B cell (primary cell): ENCODE data around the gene GRB14. TPM values are rescaled to one million over a fixed set of nuclear protein-coding genes. Genes with fewer than 3 reads are reported as not detected.

Experiments
- ATAC-seq: fragments of 200-7000 bp; cut with Tn5 transposase; one replicate; pipeline ENCODE4 v1.10.0; 2021; ENCODE audit warnings: low read depth, mild to moderate bottlenecking, moderate number of reproducible peaks, moderate library complexity
- CTCF ChIA-PET: fragments of 350-600 bp; sonication (Branson Sonifier 250); formaldehyde crosslinking; loops from one replicate; lab custom pipeline; 2021; ENCODE audit warnings: antibody characterized with exemption, inconsistent platforms; lab: Charles Lee
- POLR2A ChIA-PET: fragments of 350-600 bp; sonication (Branson Sonifier 250); formaldehyde crosslinking; loops from one replicate; lab custom pipeline; 2021; ENCODE audit warnings: antibody characterized with exemption; lab: Charles Lee
- DNase-seq: peaks from one replicate; pipeline ENCODE4 v3.0.0; 2013
- H2AFZ ChIP-seq: 2 replicates; pipeline ENCODE4 v1.6.1; 2012; ENCODE audit warnings: mild to moderate bottlenecking, low read depth, low read length; ENCODE audit not compliant: insufficient read depth, poor library complexity, severe bottlenecking
- H3K27ac ChIP-seq, 2 donors: 1 replicate in 1 of 2; 2 replicates in 1 of 2; pipeline ENCODE4 v1.5.1; 2012 to 2013; ENCODE audit warnings: low read length in 2 of 2, mild to moderate bottlenecking in 2 of 2, moderate library complexity in 1 of 2
- H3K27me3 ChIP-seq, 4 experiments: fragments of 200-600 bp in 1 of 4; sonication (generic) in 1 of 4; replicated peaks in 1 of 4; 1 replicate in 2 of 4; 2 replicates in 2 of 4; pipeline versions ENCODE4 v1.6.1 to v1.7.0; 2013 to 2016; ENCODE audit warnings: low read length in 3 of 4, mild to moderate bottlenecking in 2 of 4, mixed read lengths in 1 of 4, moderate library complexity in 1 of 4; ENCODE audit not compliant: insufficient read depth in 4 of 4, control insufficient read depth in 3 of 4; ENCODE audit errors: control extremely low read depth in 1 of 4
- H3K36me3 ChIP-seq, 2 experiments: replicated peaks in 1 of 2; 1 replicate in 1 of 2; 2 replicates in 1 of 2; pipeline versions ENCODE4 v1.6.1 to v1.7.1; 2013; ENCODE audit warnings: low read length in 1 of 2; ENCODE audit not compliant: insufficient read depth in 2 of 2, control insufficient read depth in 1 of 2; ENCODE audit errors: control extremely low read depth in 1 of 2, extremely low read depth in 1 of 2
- H3K4me1 ChIP-seq, 2 donors: fragments of 200-600 bp in 1 of 2; sonication (generic) in 1 of 2; 1 replicate in 1 of 2; 2 replicates in 1 of 2; pipeline versions ENCODE4 v1.5.1 to v1.6.1; 2013 to 2017; ENCODE audit warnings: low read length in 2 of 2; ENCODE audit not compliant: control insufficient read depth in 2 of 2, insufficient read depth in 2 of 2
- H3K4me2 ChIP-seq: replicated peaks from 2 replicates; pipeline ENCODE3; 2012; ENCODE audit warnings: mild to moderate bottlenecking, low read depth, low read length; ENCODE audit not compliant: poor library complexity, severe bottlenecking
- H3K4me3 ChIP-seq, 5 experiments: fragments of 200-600 bp in 1 of 5; sonication (generic) in 1 of 5; 1 replicate in 3 of 5; 2 replicates in 2 of 5; pipeline versions ENCODE4 v1.5.1 to v1.7.0; 2011 to 2016; ENCODE audit warnings: low read length in 4 of 5, mild to moderate bottlenecking in 4 of 5, low read depth in 2 of 5, control low read depth in 1 of 5, moderate library complexity in 1 of 5; ENCODE audit not compliant: insufficient read depth in 1 of 5; ENCODE audit errors: control extremely low read depth in 1 of 5, extremely low read depth in 1 of 5
- H3K79me2 ChIP-seq: fragments of 200-600 bp; sonication (generic); one replicate; pipeline ENCODE4 v1.6.0; 2016; ENCODE audit warnings: low read length; ENCODE audit not compliant: control insufficient read depth, insufficient read depth
- H3K9ac ChIP-seq: fragments of 200-600 bp; sonication (generic); 2 replicates; pipeline ENCODE4 v1.6.1; 2017; ENCODE audit warnings: mild to moderate bottlenecking, low read length, moderate library complexity
- H3K9me3 ChIP-seq, 3 donors: one replicate each; pipeline versions ENCODE4 v1.6.1 to v1.7.1; 2013; ENCODE audit warnings: low read length in 2 of 3; ENCODE audit not compliant: control insufficient read depth in 2 of 3, insufficient read depth in 1 of 3; ENCODE audit errors: control extremely low read depth in 1 of 3
- H4K20me1 ChIP-seq: 2 replicates; pipeline ENCODE4 v1.6.0; 2012; ENCODE audit warnings: mild to moderate bottlenecking, low read length; ENCODE audit not compliant: insufficient read depth, control insufficient read depth, poor library complexity, severe bottlenecking
- H3K27ac Mint-ChIP-seq: one replicate; pipeline ENCODE4 v1.8.0; 2021; ENCODE audit warnings: mixed read lengths
- H3K27me3 Mint-ChIP-seq: one replicate; pipeline ENCODE4 v1.8.0; 2021; ENCODE audit warnings: mixed read lengths
- H3K4me1 Mint-ChIP-seq: one replicate; pipeline ENCODE4 v1.8.0; 2021; ENCODE audit warnings: mixed read lengths
- H3K4me3 Mint-ChIP-seq: one replicate; pipeline ENCODE4 v1.8.0; 2021; ENCODE audit warnings: mixed read lengths
- H3K9me3 Mint-ChIP-seq: one replicate; pipeline ENCODE4 v1.8.0; 2022; ENCODE audit warnings: mixed read lengths; ENCODE audit not compliant: insufficient read depth
- CTCF ChIP-seq: fragments of 200-600 bp; IDR thresholded peaks from one replicate; pipeline ENCODE4 v1.8.0; 2022; ENCODE audit warnings: antibody characterized with exemption, mild to moderate bottlenecking
- EZH2 ChIP-seq: IDR thresholded peaks from 2 replicates; pipeline ENCODE4 v1.6.1; 2012; ENCODE audit warnings: borderline replicate concordance, low read depth, mild to moderate bottlenecking, moderate library complexity, low read length; ENCODE audit not compliant: insufficient read depth, poor library complexity, severe bottlenecking
- WGBS: methylation state at CpG from one replicate; pipeline ENCODE4 v1.1.5; 2013; ENCODE audit warnings: missing lambda C conversion rate; ENCODE audit not compliant: insufficient coverage; 5-methylcytosine and 5-hydroxymethylcytosine counted together
- intact Hi-C: fragments of 100-400 bp; cut with micrococcal nuclease; formaldehyde crosslinking; loops from one replicate; pipeline ENCODE4 v1.10.0; 2022
- polyA plus RNA-seq: library from polyadenylated mRNA; depleted of rRNA; stranded (reverse); fragments of >200 nt; gene quantifications from 2 replicates; pipeline ENCODE4 v1.2.3, GENCODE V29; 2012
- total RNA-seq, 2 donors: library from RNA; stranded (reverse); fragments of 120-200 nt in 1 of 2; gene quantifications; 1 replicate in 1 of 2; 2 replicates in 1 of 2; pipeline versions ENCODE4 v1.2.3 to v1.2.4, GENCODE V29; 2013 to 2022

The GRB14 gene
- total and polyA plus RNA-seq, 2 donors (not counting 1 experiment from before 2014, with no cell fraction given): not detected

GRCh38 chr2:164625378-164625971 lies 4.2 kb upstream of the GRB14 start:
- POLR2A ChIA-PET: no interaction called here
- DNase-seq: no peak
- no peaks in the 10 kb centered on the region for H3K9me3 ChIP-seq
- no peak overlapping the region for H3K4me3 ChIP-seq
- no peak overlapping the region for H3K4me2 ChIP-seq
- Mint-ChIP-seq H3K27me3 (peaks cover 29% of the 10 kb centered on the region), H3K27ac (no peak overlapping the region), H3K4me3 (no peak overlapping the region), H3K4me1 (peaks cover 7% of the 10 kb centered on the region), H3K9me3 (no peaks in the 10 kb centered on the region)
- no peak overlapping the region for H2AFZ ChIP-seq
- no peaks in the 10 kb centered on the region for H4K20me1 ChIP-seq
- H3K27ac ChIP-seq: no peak overlapping the region
- H3K27me3 ChIP-seq: peaks cover 0 to 15% (median 7%) of the 10 kb centered on the region in 4 experiments
- no peak for ATAC-seq
- CTCF ChIA-PET: no interaction called here
- WGBS: no CpG with 5 or more reads among the region's 3 CpGs
- no peak overlapping the region for H3K9ac ChIP-seq
- TF ChIP-seq CTCF (no peak), EZH2 (no peak)
- H3K79me2 ChIP-seq: no peaks in the 10 kb centered on the region
- intact Hi-C loops: no loop called here
- no peaks in the 10 kb centered on the region for H3K36me3 ChIP-seq
- H3K4me1 ChIP-seq: peaks cover 4 to 6% of the 10 kb centered on the region in 2 donors

GRCh38 chr2:164624316-164624715 lies 3.0 kb upstream of the GRB14 start:
- CTCF ChIA-PET: no interaction called here
- H3K4me1 ChIP-seq: peaks cover 4 to 6% of the 10 kb centered on the region in 2 donors
- H3K27me3 Mint-ChIP-seq: peaks cover 37% of the 10 kb centered on the region
- POLR2A ChIA-PET: no interaction called here
- no peak overlapping the region for H3K27ac Mint-ChIP-seq
- 100% methylated on average over 2 of the region's 2 CpGs for WGBS
- H3K27me3 ChIP-seq: peaks cover 0 to 17% (median 14%) of the 10 kb centered on the region in 4 experiments
- H4K20me1 ChIP-seq: no peaks in the 10 kb centered on the region
- H3K9me3 Mint-ChIP-seq: no peaks in the 10 kb centered on the region
- TF ChIP-seq EZH2 (no peak), CTCF (no peak)
- no peak overlapping the region for H3K4me3 Mint-ChIP-seq
- DNase-seq (no peak), ATAC-seq (no peak)
- no peaks in the 10 kb centered on the region for H3K36me3 ChIP-seq
- H3K4me1 Mint-ChIP-seq: peaks cover 12% of the 10 kb centered on the region
- no peaks in the 10 kb centered on the region for H3K79me2 ChIP-seq
- intact Hi-C loops: no loop called here
- no peak overlapping the region for H3K27ac ChIP-seq
- H3K9me3 ChIP-seq: no peaks in the 10 kb centered on the region
- no peak overlapping the region for H3K9ac ChIP-seq
- no peak overlapping the region for H2AFZ ChIP-seq
- no peak overlapping the region for H3K4me3 ChIP-seq
- H3K4me2 ChIP-seq: no peak overlapping the region
